Measurements from ENCODE around the gene PLEKHG4B.
"Not testable (repeated sequence)": the region's sequence is repeated elsewhere in the genome, so short reads cannot be mapped to it uniquely, and the experiment has no call there.

Gene PLEKHG4B

GRCh38 chr5:234450-234849, 142.5 kb downstream of the PLEKHG4B start:
- DNase-seq, result no peak

- DNase-seq, result not testable (repeated sequence)
These were observed 143.6 kb downstream of the PLEKHG4B start for GRCh38 chr5:235527-235926.

DNA sequence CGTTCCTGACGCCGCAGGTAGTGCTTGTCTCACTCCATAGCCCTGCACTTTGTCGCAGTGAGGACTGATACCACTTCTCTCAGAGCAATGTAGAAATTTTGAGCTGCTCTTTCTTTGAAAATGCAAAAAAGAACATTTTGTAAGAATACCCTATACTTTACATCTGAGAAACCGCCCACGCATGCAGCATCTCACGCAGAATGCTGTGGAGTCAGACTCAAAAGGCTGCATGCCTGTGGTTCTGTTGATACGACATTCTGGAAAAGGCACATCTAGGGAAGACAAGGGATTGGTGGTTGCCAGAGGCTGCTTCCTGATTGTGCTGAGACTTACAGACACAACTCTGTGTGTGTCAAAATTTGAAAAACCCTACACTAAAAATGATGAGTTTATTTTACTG, 146.0 kb downstream of the PLEKHG4B start:
- not testable (repeated sequence) for DNase-seq
